Motor neuron (in vitro differentiated cells): ENCODE measurements around the gene TLCD1. TPM values are rescaled to one million over a fixed set of nuclear protein-coding genes. Genes with fewer than 3 reads are reported as not detected.
A peak's percentile ranks its signal among the peaks of the same experiment; 100 is the strongest.

Source experiments
- ATAC-seq, 8 experiments: fragments of 200-7000 bp; cut with Tn5 transposase; replicated peaks in 6 of 8; 2 replicates each; pipeline ENCODE4 v1.8.0; 2021; ENCODE audit warnings: mild to moderate bottlenecking in 8 of 8, moderate library complexity in 8 of 8
- H3K27ac ChIP-seq, 2 donors: fragments of 250-450 bp; sonication (Bioruptor Pico); 2 replicates each; pipeline ENCODE4 v1.9.0; 2021; ENCODE audit warnings: antibody characterized with exemption in 2 of 2, mild to moderate bottlenecking in 2 of 2, moderate library complexity in 1 of 2
- H3K4me1 ChIP-seq, 2 donors: fragments of 250-450 bp; sonication (Bioruptor Pico); replicated peaks in 1 of 2; 2 replicates each; pipeline ENCODE4 v1.6.1; 2021; ENCODE audit warnings: antibody characterized with exemption in 2 of 2, mild to moderate bottlenecking in 2 of 2, moderate library complexity in 1 of 2
- H3K4me3 ChIP-seq, 5 donors: fragments of 250-450 bp; sonication (Bioruptor Pico); 2 replicates each; pipeline ENCODE4 v1.9.0; 2021; ENCODE audit warnings: antibody characterized with exemption in 5 of 5, mild to moderate bottlenecking in 5 of 5, moderate library complexity in 4 of 5
- WGBS, 10 experiments: fragments of 450-650 bp; shearing (Covaris generic); methylation state at CpG; one replicate each; pipeline ENCODE4 v1.0.0; 2022; 5-methylcytosine and 5-hydroxymethylcytosine counted together
- in situ Hi-C, 9 experiments: fragments of 400-800 bp; cut with MboI; loops; one replicate each; pipeline ENCODE4 v1.15.0; 2021; ENCODE audit warnings: low sequenced_read_pairs in 9 of 9, low pct_unique_long_range_greater_than_20kb in 2 of 9; ENCODE audit not compliant: unreplicated experiment in 9 of 9
- total RNA-seq, 8 experiments: library from RNA; unstranded; fragments of 300-600 nt; gene quantifications; 2 replicates each; pipeline versions ENCODE4 v1.2.3 to v1.2.4, GENCODE V29; 2022

TLCD1 gene
- total RNA-seq, 8 experiments from 2014 or later = 3.4 to 38.3 (median 7.5) TPM

DNA sequence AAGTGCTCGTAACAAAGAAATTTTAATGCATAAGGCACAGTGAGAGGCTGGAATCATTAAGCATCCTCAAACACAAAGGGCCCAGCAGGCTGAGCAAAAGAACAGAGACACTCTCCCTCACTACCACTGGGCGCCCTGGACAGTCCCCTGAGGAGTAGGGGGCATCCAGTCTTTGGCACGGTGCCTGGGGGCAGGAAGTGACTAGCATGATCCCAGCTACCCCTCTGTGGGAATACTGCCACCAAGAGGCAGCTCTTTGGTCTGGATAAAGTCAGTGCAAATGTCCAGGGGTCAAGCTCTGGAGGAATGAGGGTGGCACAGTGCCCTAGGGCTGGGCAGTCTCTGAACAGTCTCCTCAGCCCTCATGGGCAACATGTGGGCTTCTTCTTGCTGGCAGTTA, 11.8 kb downstream of the TLCD1 start:
- ATAC-seq = no peak
- peaks cover 25 to 26% of the 10 kb centered on the region in 2 donors for H3K4me1 ChIP-seq
- in situ Hi-C loops = loop anchor here in 1 of 9 experiments (25.0 kb wide), 1 partner anchor 102 kb away; the partner anchor contains the start of gene RSKR

DNA sequence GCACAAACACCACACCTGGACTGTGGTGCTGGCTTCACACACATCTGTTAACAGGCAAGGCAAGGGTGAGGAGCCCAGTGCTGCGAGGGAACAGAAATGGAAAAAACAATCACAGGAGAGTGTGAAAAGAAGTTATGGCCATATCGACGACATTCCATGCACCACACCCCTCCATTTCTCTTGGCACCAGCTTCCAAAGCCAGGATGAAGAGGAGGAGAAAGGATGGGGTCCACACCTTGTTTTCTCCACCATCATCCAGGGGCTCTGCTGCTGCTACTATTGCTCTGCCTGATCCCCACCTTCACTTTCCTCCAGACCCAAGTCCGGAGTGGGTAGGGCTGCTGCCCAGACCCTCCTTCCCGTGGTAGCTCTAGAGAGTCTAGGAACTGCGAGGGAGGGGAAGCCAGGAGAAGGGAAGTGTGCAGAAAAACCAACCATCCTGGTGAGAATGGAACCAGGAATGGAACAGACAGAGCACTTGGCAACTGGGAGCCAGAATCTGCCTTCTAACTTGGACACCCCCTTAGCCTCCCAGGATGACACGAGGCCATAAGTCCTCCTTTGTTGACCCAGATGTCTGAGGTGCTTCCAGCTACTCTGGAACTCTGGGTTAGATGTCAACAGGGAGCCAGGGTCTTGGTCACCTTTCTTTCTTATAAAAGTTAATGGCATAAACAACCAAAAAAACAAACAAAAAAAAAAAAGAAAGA, 13.2 kb downstream of the TLCD1 start:
- no peak overlapping the region for H3K4me3 ChIP-seq
- in situ Hi-C loops = loop anchor here in 1 of 9 experiments (25.0 kb wide), 1 partner anchor 101 kb away; the partner anchor contains the start of gene RSKR
- H3K27ac ChIP-seq = peak overlapping the region; percentile 86
- ATAC-seq = no peak
- 77 to 100% (median 100%) methylated on average over 1 to 5 of the region's 7 CpGs; no CpG with 5 or more reads in 3 of the 10 experiments for WGBS, 10 experiments
- peaks cover 15 to 17% of the 10 kb centered on the region in 2 donors for H3K4me1 ChIP-seq

More for the DNA sequence above, 11.8 kb downstream of the TLCD1 start:
- Histone ChIP-seq H3K27ac (no peak overlapping the region), H3K4me3 (no peak overlapping the region)
- 60 to 100% (median 92%) methylated on average over 1 to 3 of the region's 3 CpGs; no CpG with 5 or more reads in 6 of the 10 experiments for WGBS, 10 experiments

DNA sequence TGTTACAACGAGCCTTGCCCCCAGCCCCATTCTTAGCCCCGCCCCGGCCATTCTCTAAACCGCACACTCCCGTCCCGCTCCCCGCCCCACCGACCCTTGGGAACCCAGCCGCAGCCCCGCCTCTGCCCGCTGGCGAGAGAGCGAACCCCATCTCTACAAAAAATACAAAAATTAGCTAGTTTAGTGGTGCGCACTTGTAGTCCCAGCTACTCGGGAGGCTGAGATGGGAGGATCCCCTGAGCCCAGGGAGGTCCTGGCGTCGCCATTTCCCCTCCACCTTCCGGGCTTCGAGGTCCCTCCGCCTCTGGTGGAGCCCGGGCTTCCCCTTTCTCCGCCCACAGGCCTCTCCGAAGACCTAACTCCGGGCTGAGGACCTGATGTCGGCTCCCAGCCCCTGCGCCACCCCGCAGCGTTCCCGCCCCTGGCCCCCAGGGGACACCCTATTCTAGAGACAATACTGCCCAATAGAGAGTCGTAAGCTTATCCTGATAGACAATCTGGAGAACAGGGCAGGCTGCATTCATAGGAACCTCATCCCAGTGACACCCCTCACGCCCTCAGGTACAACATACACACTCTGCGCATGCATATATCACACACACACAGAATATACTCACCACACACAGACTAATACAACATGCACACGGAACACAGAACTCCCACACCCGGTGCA, 13.9 kb downstream of the TLCD1 start:
- peak overlapping the region; percentile 86 for H3K27ac ChIP-seq
- WGBS, 10 experiments = 40 to 100% methylated on average over 1 of the region's 34 CpGs; no CpG with 5 or more reads in 8 of the 10 experiments
- H3K4me1 ChIP-seq = peaks cover 15 to 17% of the 10 kb centered on the region in 2 donors
- ATAC-seq = no peak
- in situ Hi-C loops = loop anchor here in 1 of 9 experiments (25.0 kb wide), 1 partner anchor 100 kb away; the partner anchor contains the start of gene RSKR
- H3K4me3 ChIP-seq = peak overlapping the region; percentile 19 to 69 (median 61)

DNA sequence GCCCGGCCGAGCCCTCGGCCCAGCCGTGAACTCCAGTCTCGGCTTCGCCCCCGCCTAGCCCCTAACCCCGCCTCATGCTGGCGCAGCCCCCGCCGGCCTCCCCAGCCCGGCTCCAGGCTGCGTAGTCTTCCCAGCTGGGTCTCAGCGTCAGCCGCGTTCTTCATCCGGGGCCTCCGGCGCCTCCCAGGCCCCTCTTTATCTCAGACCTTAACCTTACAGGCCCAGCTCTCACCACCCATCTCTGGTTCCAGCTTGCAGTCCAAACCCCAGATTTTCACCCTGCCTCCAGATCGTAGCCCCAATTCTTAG, 14.4 kb downstream of the TLCD1 start, which contains the start of gene PROCA1:
PROCA1 (minus strand) TSS at position 166 of the 309 bp plus-strand sequence. CDS start 228 bp downstream, outside the sequence.
- Histone ChIP-seq H3K4me3 (peak within 1 kb of the TSS; percentile 52 to 69 (median 61)), H3K4me1 (peaks cover 15 to 17% of the 10 kb centered on the region in 2 donors), H3K27ac (peak within 1 kb of the TSS; percentile 88 to 93)
- in situ Hi-C loops = loop anchor here in 1 of 9 experiments (25.0 kb wide), 1 partner anchor 99 kb away; the partner anchor contains the start of gene RSKR
- peak in 2 of 8 experiments; percentile 55 to 59 for ATAC-seq
- no CpG with 5 or more reads among the region's 20 CpGs for WGBS, 10 experiments

DNA sequence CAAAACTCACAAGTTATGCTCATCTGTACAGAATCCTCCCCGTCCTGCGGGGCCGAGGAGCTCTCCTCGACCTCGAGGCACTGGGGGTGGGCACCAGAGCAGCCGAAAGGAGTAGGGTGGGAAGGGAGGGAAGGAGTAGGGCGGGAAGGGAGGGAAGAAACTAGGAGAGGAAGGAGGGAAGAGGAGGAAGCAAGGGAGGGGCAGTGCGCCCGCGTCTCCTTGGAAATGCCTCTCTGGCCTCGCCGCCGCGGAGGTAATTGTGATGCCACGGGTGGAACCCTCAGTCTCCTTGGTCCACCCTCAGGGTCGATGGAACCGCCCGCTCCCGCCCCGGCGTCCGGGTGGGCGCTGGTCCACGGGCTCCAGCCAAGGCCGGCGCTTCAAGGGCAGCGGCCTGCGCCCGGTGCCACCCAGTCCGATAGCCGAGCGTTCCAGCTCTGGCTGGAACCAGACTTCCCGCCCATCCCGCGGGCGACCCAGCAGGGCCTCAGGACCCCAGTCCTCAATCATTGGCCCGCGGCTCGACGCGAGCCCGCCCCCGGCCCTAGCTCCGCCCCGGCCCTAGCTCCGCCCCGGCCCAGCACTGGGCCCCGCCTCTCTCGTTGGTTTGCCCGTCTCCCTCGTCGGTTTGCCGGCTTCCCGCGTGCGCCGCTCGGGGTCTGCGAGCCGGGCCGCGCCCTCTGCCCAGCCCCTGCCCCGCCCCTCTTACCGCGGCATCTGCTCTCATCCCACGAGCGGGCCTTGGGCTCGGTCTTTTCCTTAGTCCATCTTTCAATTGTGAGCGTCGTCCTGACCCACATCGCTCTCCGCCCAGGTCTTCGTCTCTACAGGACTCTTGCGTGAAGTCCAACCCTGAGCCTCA, 14.9 kb downstream of the TLCD1 start:
- WGBS, 10 experiments = 0% methylated on average over 1 of the region's 74 CpGs; no CpG with 5 or more reads in 9 of the 10 experiments

DNA sequence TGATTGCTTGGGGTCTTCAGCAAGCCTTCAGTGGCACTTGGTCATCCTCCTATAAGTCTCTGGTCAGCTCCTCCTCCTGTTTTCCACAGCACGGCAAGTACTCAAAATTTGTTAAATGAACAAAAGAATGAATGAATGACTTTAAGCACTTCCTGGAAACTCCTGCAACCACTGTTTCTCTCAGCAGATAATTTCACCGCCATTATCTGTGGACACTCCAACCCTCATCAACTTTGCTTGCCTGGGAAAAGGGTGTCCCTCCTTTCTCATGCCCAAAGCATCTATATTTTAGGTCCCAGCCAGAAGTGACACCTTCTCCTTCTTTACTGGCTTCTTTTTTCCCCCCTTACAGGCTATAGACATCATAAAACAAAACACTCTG, 18.7 kb downstream of the TLCD1 start:
- no peak for ATAC-seq
- in situ Hi-C loops = loop anchor here in 1 of 9 experiments (25.0 kb wide), 1 partner anchor 95 kb away; the partner anchor contains the start of gene RSKR
- Histone ChIP-seq H3K4me3 (no peak overlapping the region), H3K4me1 (peaks cover 10 to 12% of the 10 kb centered on the region in 2 donors), H3K27ac (no peak overlapping the region)
- 40 to 100% (median 75%) methylated on average over 1 to 2 of the region's 2 CpGs; no CpG with 5 or more reads in 3 of the 10 experiments for WGBS, 10 experiments

More for the DNA sequence above, 14.9 kb downstream of the TLCD1 start:
- Histone ChIP-seq H3K4me3 (peak overlapping the region; percentile 52 to 69 (median 61)), H3K27ac (peak overlapping the region; percentile 88 to 93), H3K4me1 (peaks cover 15 to 17% of the 10 kb centered on the region in 2 donors)
- ATAC-seq = peak; percentile 87 to 93 (median 92)
- in situ Hi-C loops = loop anchor here in 1 of 9 experiments (25.0 kb wide), 1 partner anchor 99 kb away; the partner anchor contains the start of gene RSKR

DNA sequence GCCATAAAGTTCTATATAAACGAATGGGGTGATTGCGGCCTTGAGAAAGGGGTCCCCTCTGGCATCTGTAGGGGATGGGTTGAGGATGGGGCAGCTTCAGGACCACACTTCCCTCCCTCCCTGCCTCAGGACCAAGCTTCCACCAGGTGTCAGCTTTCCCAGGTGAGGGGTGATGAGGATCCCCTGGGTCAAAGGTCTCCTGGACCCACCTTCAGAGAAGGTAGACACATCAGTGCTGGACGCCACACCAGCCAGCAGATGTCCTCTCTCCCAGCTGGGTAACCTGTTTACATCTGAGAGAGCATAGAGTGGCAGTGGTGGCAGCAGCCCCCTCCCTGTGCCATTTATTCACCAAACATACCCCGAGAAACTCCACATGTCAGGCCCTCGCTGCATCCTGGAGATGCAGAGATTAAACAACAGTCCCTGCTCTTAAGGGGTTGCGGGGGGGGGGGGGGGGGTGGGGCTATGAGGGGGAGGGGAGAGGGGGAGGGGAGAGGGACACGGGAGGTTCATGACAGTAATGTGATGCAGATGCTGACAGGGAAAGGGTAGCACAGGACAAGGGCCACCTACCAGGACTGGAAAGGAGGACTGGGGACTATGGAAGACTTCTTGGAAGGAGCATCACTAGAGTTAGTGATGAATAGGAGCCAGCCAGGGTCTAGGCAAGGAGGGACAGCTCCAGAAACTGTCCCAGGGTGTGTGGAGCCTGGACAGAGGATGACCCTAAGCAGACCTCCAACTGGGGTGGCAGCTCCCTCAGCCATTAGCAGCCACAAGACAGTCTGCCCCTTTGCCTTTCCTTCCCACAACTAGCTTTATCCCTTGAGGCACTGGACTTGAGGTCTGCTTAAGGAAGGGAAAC, 19.3 kb downstream of the TLCD1 start:
- Histone ChIP-seq H3K4me3 (no peak overlapping the region), H3K4me1 (peaks cover 5 to 6% of the 10 kb centered on the region in 2 donors), H3K27ac (no peak overlapping the region)
- ATAC-seq = no peak
- WGBS, 10 experiments = 92% methylated on average over 2 of the region's 7 CpGs; no CpG with 5 or more reads in 8 of the 10 experiments
- in situ Hi-C loops = loop anchor here in 1 of 9 experiments (25.0 kb wide), 1 partner anchor 94 kb away; the partner anchor contains the start of gene RSKR

DNA sequence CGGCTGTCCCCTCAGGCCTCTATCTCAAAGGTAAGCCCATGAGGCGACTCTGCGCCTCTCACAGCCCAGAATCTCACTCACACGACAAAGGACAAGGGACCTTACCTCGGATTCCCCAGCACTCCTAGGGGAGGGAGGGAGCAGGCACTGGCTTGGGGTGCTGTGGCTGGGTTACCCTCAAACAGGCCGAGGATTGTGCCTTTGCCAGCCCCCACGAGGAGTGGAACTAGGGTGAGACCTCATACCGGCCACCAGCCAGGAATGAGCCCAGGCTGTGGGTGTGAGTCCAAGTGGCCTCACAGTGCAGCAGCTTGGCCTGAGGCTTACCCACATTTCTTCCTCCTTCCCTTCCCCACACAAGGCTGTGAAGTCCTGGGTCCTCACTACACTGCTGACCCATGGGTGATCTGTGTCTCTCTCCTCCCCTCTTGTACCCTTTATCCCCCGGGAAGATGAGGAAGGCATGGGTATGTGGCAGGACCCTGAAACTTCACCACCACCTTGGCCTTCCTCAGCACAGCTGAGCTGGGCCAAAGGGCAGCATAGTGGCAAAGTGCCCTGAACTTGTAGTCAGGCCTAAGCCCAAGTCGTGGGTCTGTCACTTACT, 20.2 kb downstream of the TLCD1 start:
- no peak for ATAC-seq
- H3K27ac ChIP-seq = no peak overlapping the region

DNA sequence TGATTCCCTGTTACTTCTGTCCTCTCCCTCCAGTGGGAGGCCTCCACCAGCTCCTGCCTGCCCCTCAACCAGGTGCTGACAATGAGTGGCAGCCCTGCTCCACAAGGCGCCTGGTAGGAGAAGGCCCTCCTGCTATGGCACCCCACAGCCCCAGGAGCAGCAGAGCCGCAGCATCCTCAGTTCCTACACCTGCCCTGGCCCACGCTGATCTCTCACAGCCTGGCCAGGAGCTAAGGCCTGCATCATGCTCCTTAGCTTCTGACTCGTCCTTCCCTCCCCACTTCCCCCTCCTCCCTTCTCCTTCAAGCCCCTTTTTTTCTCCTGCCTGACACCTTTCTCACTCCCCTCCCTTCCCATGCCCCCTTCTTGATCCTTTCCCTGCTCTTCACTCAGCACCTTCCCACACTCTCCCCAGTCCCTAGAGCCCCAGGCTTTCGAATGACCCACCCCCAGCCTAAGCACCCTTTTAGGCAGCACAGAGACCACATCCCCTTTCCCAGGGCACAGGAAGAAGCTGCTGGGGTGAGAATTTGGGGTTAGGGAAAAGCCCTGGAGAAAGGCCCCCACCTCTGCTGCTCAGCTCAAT, 20.9 kb downstream of the TLCD1 start:
- 80 to 100% methylated on average over 1 of the region's 5 CpGs; no CpG with 5 or more reads in 8 of the 10 experiments for WGBS, 10 experiments
- in situ Hi-C loops = loop anchor here in 1 of 9 experiments (25.0 kb wide), 1 partner anchor 93 kb away; the partner anchor contains the start of gene RSKR
- Histone ChIP-seq H3K4me3 (no peak overlapping the region), H3K4me1 (peaks cover 4 to 5% of the 10 kb centered on the region in 2 donors), H3K27ac (no peak overlapping the region)
- peak in 3 of 8 experiments; percentile 7 to 15 (median 9) for ATAC-seq

More for the DNA sequence above, 20.2 kb downstream of the TLCD1 start:
- in situ Hi-C loops = loop anchor here in 1 of 9 experiments (25.0 kb wide), 1 partner anchor 94 kb away; the partner anchor contains the start of gene RSKR
- peaks cover 5 to 6% of the 10 kb centered on the region in 2 donors for H3K4me1 ChIP-seq
- H3K4me3 ChIP-seq = no peak overlapping the region
- WGBS, 10 experiments = 52 to 100% (median 83%) methylated on average over 1 to 3 of the region's 10 CpGs; no CpG with 5 or more reads in 5 of the 10 experiments

DNA sequence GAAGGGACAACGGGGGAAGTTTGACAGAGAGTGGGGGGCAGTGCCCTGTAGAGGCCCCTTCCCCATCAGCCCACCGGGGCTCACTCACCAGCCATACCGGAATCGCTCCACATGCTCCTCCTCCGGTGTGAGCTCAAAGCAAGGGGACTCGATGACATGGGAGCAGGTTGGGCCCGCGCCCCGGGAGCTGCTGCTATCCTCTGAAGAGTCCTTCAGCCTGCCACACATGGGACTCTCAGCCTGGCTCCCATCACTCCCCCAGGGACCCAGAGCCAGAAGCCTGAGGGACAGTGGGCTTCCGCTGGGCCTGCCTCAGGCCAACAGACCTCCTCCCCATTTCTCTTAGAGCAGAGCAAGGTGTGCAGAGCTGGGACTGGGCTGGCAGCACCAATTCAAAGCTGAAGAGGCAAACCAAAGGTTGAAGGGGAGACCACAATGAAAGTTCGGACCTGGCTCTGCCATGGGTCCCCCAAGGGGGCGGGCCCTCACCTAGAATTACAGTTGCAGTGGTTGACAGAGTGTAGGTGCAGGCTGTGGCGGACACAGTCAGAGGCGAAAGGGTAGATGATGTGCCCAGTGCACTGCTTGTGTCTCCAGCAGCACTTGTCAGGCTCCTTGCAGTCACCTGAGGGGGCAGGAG, 21.7 kb downstream of the TLCD1 start:
- in situ Hi-C loops = loop anchor here in 1 of 9 experiments (25.0 kb wide), 1 partner anchor 92 kb away; the partner anchor contains the start of gene RSKR
- peak in 5 of 8 experiments; percentile 4 to 20 (median 13) for ATAC-seq
- no peak overlapping the region for H3K4me3 ChIP-seq
- no peaks in the 10 kb centered on the region for H3K4me1 ChIP-seq
- 100% methylated on average over 2 of the region's 14 CpGs; no CpG with 5 or more reads in 9 of the 10 experiments for WGBS, 10 experiments
- H3K27ac ChIP-seq = no peak overlapping the region
